Skeletal muscle tissue (tissue), 2 donors: ENCODE results near the gene HSP90AB1. TPM values are rescaled to one million over a fixed set of nuclear protein-coding genes. Genes with fewer than 3 reads are reported as not detected.

ENCODE experiments used
- small RNA-seq: library from RNA; depleted of rRNA; stranded (forward); fragments of <200 nt; gene quantifications from one replicate; pipeline ENCODE3, GENCODE V24; 2014
- total RNA-seq: library from RNA; depleted of rRNA; stranded (reverse); fragments of >200 nt; gene quantifications from one replicate; pipeline ENCODE4 v1.2.3, GENCODE V29; 2014

The HSP90AB1 gene
- total RNA-seq, 1 donor from 2014 or later: 474 TPM

Small RNAs within 50 kb of the gene (small RNA-seq; reads per million reads assigned to genes)
- gene RN7SL811P: not detected

Other genes with a start within 250 kb of the HSP90AB1 start
- 57.4 TPM for gene MRPL14, start 119.6 kb upstream of the HSP90AB1 start, total RNA-seq
- 11.5 TPM for gene TMEM63B, start 119.5 kb upstream of the HSP90AB1 start, total RNA-seq
- 0.52 TPM for gene CAPN11, start 88.3 kb upstream of the HSP90AB1 start, total RNA-seq
- 7.3 TPM for gene MYMX, start 30.2 kb upstream of the HSP90AB1 start, total RNA-seq
- gene SLC29A1, start 23.5 kb upstream of the HSP90AB1 start, total RNA-seq: 14.6 TPM
- 26.1 TPM for gene SLC35B2, start 10.4 kb downstream of the HSP90AB1 start, total RNA-seq
- 6.3 TPM for gene NFKBIE, start 18.4 kb downstream of the HSP90AB1 start, total RNA-seq
- not detected for gene TMEM151B, start 23.3 kb downstream of the HSP90AB1 start, total RNA-seq
- gene AARS2, start 66.2 kb downstream of the HSP90AB1 start, total RNA-seq: 9.9 TPM
- not detected for gene SPATS1, start 95.5 kb downstream of the HSP90AB1 start, total RNA-seq
- gene CDC5L, start 140.6 kb downstream of the HSP90AB1 start, total RNA-seq: 19.3 TPM